PC-3 (cell line): ENCODE results near the gene FADS1. TPM values are rescaled to one million over a fixed set of nuclear protein-coding genes. Genes with fewer than 3 reads are reported as not detected.

Experiments
- ATAC-seq: fragments of 200-7000 bp; cut with Tn5 transposase; 2 replicates; pipeline ENCODE4 v1.9.1; 2020; ENCODE audit warnings: mild to moderate bottlenecking, moderate library complexity
- BruUV-seq: library from RNA; stranded (reverse); fragments of 400-500 nt; replicated peaks from 2 replicates; lab custom pipeline; 2021; lab: Mats Ljungman, UMichigan
- CTCF ChIA-PET: fragments of 300-600 bp; sonication (Branson Sonifier 250); formaldehyde crosslinking; loops from one replicate; lab custom pipeline; 2022; ENCODE audit warnings: antibody characterized with exemption; lab: Charles Lee
- POLR2A ChIA-PET: fragments of 300-600 bp; sonication (Branson Sonifier 250); formaldehyde crosslinking; loops from one replicate; lab custom pipeline; 2022; ENCODE audit warnings: antibody characterized with exemption; ENCODE audit not compliant: unreplicated experiment; lab: Charles Lee
- DNase-seq: peaks from one replicate; pipeline ENCODE4 v3.0.0-alpha.2; 2015
- H2AFZ ChIP-seq: fragments of 300-600 bp; sonication (generic); 2 replicates; pipeline ENCODE4 v1.6.0; 2016; ENCODE audit warnings: antibody characterized with exemption, low read length
- H3F3A ChIP-seq: fragments of 300-600 bp; sonication (generic); one replicate; pipeline ENCODE4 v1.6.0; 2017; ENCODE audit warnings: antibody characterized with exemption, low read length, control low read depth, mild to moderate bottlenecking; ENCODE audit not compliant: unreplicated experiment
- H3K27ac ChIP-seq: fragments of 300-600 bp; sonication (generic); 2 replicates; pipeline ENCODE4 v1.5.1; 2016; ENCODE audit warnings: mild to moderate bottlenecking, low read length
- H3K27me3 ChIP-seq: fragments of 300-600 bp; sonication (generic); 2 replicates; pipeline ENCODE4 v1.6.1; 2016; ENCODE audit warnings: low read length, mixed read lengths
- H3K36me3 ChIP-seq: fragments of 300-600 bp; sonication (generic); 2 replicates; pipeline ENCODE4 v1.6.1; 2016; ENCODE audit warnings: low read depth, mixed run types, low read length, mixed read lengths
- H3K4me1 ChIP-seq: fragments of 300-600 bp; sonication (generic); 2 replicates; pipeline ENCODE4 v1.5.1; 2016; ENCODE audit warnings: low read length; ENCODE audit not compliant: insufficient read depth
- H3K4me2 ChIP-seq: fragments of 300-600 bp; sonication (generic); 2 replicates; pipeline ENCODE4 v1.6.0; 2016; ENCODE audit warnings: low read length
- H3K4me3 ChIP-seq: fragments of 300-600 bp; sonication (generic); 2 replicates; pipeline ENCODE4 v1.5.1; 2016; ENCODE audit warnings: mild to moderate bottlenecking, low read length, mixed read lengths
- H3K79me2 ChIP-seq: fragments of 300-600 bp; sonication (generic); 2 replicates; pipeline ENCODE4 v1.6.1; 2017; ENCODE audit warnings: low read length, mixed read lengths
- H3K9ac ChIP-seq: fragments of 300-600 bp; sonication (generic); 2 replicates; pipeline ENCODE4 v1.6.0; 2016; ENCODE audit warnings: mild to moderate bottlenecking, low read length
- H3K9me2 ChIP-seq: fragments of 300-600 bp; sonication (generic); replicated peaks from 2 replicates; pipeline ENCODE4 v1.6.1; 2016; ENCODE audit warnings: mixed run types, low read length, mixed read lengths
- H3K9me3 ChIP-seq: fragments of 300-600 bp; sonication (generic); 2 replicates; pipeline ENCODE4 v1.6.1; 2016; ENCODE audit warnings: low read length, mixed read lengths
- H4K20me1 ChIP-seq: fragments of 300-600 bp; sonication (generic); 2 replicates; pipeline ENCODE4 v1.6.1; 2016; ENCODE audit warnings: low read length, mixed read lengths
- CTCF ChIP-seq: fragments of 300-600 bp; sonication (generic); conservative IDR thresholded peaks from 2 replicates; pipeline ENCODE4 v1.5.1; 2017; ENCODE audit warnings: antibody characterized with exemption, low read depth, mild to moderate bottlenecking, low read length
- EZH2 ChIP-seq: fragments of 300-600 bp; sonication (generic); IDR thresholded peaks from one replicate; pipeline ENCODE4 v1.6.1; 2017; ENCODE audit warnings: antibody characterized with exemption, mild to moderate bottlenecking, low read length; ENCODE audit not compliant: unreplicated experiment
- EZH2phosphoT487 ChIP-seq: fragments of 300-600 bp; sonication (generic); IDR thresholded peaks from 2 replicates; pipeline ENCODE4 v1.6.1; 2018; ENCODE audit warnings: mild to moderate bottlenecking, antibody characterized with exemption, low read length, borderline replicate concordance
- intact Hi-C: fragments of 100-400 bp; cut with micrococcal nuclease; formaldehyde crosslinking; loops from 2 replicates; pipeline ENCODE4 v1.9.0; 2023
- total RNA-seq: library from RNA; depleted of rRNA; stranded (reverse); fragments of >200 nt; gene quantifications from 2 replicates; pipeline ENCODE4 v1.2.3, GENCODE V29; 2014

Gene FADS1
- total RNA-seq, 1 experiment from 2014 or later = 84.4 TPM

DNA sequence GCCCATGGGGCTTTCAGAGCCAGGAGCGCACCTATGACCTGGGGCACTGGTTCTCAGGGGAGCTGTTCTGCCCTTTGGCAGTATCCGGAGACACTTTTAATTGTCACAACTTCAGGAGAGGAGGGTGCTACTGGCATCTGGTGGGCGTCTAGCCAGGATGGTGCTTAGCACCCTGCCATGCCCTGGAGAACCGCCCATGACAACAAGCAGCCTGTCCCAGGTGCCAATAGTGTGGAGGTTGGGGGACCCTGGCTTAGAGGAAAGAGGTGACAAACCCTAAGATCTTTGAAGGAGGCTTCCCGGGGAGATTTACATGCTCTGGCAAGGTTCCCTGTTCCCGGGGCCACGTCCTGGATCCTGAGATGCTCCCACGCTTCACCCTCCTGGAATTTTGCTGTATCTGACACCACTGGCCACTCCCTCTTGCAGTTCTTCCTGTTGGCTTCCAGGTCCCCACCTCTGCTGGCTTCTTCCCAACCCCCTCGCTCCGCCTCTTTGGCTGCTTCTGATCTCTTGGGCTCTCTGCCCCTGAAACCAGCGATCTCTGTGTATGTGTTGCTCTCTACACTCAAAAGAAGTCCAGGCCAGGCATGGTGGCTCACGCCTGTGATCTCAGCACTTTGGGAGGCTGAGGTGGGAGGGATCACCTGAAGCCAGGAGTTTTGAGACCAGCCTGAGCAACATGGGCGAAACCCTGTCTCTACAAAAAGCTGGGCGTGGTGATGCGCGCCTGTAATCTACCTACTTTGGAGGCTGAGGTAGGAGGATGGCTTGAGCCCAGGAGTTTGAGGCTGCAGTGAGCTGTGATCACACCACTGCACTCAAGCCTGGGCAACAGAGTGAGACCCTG is 43.5 kb upstream of the FADS1 start:
- intact Hi-C loops = no loop called here
- no peak for TF ChIP-seq EZH2phosphoT487
- no peak for TF ChIP-seq EZH2
- TF ChIP-seq CTCF = no peak
- no peaks in the 10 kb centered on the region for H3K9me3 ChIP-seq
- no peak overlapping the region for H3K9ac ChIP-seq
- H3K4me2 ChIP-seq = no peak overlapping the region
- H4K20me1 ChIP-seq = 0 out of 2 replicates have a peak, but pooled peaks cover 3% of the 10 kb centered on the region
- H3K27me3 ChIP-seq = no peaks in the 10 kb centered on the region
- peaks cover 12% of the 10 kb centered on the region for H3K36me3 ChIP-seq
- H2AFZ ChIP-seq = no peak overlapping the region
- ChIA-PET POLR2A (no interaction called here), CTCF (no interaction called here)
- H3F3A ChIP-seq = no peaks in the 10 kb centered on the region
- DNase-seq (peak; percentile 20), ATAC-seq (peak; percentile 18; the same call in 1 of the 2 replicates)
- H3K4me3 ChIP-seq = no peak overlapping the region
- no peaks in the 10 kb centered on the region for H3K4me1 ChIP-seq
- no peak overlapping the region for H3K27ac ChIP-seq
- no TSS peak for BruUV-seq
- no peaks in the 10 kb centered on the region for H3K79me2 ChIP-seq
- H3K9me2 ChIP-seq = no peaks in the 10 kb centered on the region

GRCh38 chr11:61855939-61856680 is 39.3 kb upstream of the FADS1 start:
- ATAC-seq (peak; percentile 42), DNase-seq (no peak)
- peaks cover 12% of the 10 kb centered on the region for H3K36me3 ChIP-seq
- POLR2A ChIA-PET = no interaction called here
- H3K4me3 ChIP-seq = no peak overlapping the region
- no peak overlapping the region for H3K9ac ChIP-seq
- no peaks in the 10 kb centered on the region for H3K4me1 ChIP-seq
- no peaks in the 10 kb centered on the region for H3K27me3 ChIP-seq
- H3K9me2 ChIP-seq = no peaks in the 10 kb centered on the region
- no peak overlapping the region for H2AFZ ChIP-seq
- CTCF ChIA-PET = no interaction called here
- H3K9me3 ChIP-seq = no peaks in the 10 kb centered on the region
- no peaks in the 10 kb centered on the region for H3K79me2 ChIP-seq
- no peak overlapping the region for H3K4me2 ChIP-seq
- no TSS peak for BruUV-seq
- no peaks in the 10 kb centered on the region for H3F3A ChIP-seq
- H3K27ac ChIP-seq = no peak overlapping the region
- H4K20me1 ChIP-seq = 0 out of 2 replicates have a peak, but pooled peaks cover 3% of the 10 kb centered on the region
- TF ChIP-seq CTCF (no peak), EZH2 (no peak), EZH2phosphoT487 (no peak)
- intact Hi-C loops = no loop called here
